Measurements from ENCODE around the gene ELOVL2.
"Not testable (repeated sequence)": the region's sequence is repeated elsewhere in the genome, so short reads cannot be mapped to it uniquely, and the experiment has no call there.

ELOVL2 gene, protein sequence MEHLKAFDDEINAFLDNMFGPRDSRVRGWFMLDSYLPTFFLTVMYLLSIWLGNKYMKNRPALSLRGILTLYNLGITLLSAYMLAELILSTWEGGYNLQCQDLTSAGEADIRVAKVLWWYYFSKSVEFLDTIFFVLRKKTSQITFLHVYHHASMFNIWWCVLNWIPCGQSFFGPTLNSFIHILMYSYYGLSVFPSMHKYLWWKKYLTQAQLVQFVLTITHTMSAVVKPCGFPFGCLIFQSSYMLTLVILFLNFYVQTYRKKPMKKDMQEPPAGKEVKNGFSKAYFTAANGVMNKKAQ

DNA sequence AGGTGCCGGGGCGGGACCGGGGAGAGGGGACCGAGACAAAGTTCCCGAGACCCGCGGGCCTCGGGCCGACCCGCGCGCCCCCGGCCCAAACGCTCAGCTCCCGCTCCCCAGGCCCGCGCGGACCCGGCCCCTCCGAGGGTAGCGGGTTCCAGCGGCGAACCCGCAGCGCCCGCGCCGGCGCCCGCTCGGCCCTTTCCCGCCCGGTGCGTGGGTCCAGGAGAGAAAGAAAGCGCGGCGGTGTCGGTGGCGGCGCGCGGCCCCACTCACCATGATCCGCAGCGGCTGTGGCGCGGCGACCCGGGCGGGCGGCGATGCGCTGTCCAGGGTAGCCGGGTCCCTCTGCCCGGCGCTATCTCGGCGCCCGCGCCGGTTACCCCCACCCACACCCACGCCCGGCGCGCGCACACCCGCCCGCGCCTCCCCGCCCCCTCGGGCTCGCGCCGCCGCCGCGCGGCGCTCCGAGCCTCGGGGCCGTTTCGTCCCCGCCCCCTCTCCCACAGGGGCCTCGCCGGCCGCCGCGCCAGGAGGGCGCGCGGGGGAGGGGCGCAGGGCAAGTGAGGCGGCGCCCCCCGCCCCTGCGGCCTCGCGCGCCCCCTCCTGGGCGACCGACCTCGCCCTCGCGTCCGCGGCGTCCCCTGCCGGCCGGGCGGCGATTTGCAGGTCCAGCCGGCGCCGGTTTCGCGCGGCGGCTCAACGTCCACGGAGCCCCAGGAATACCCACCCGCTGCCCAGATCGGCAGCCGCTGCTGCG lies at the start of gene ELOVL2:
Gene ELOVL2 (minus strand): TSS at position 345 of the 751 bp plus-strand sequence. CDS start 75 bp downstream, at position 270.
- Histone ChIP-seq H3K4me3 (peak within 1 kb of the TSS; percentile 61), H3K4me1 (peaks cover 10% of the 10 kb centered on the region), H3K9me3 (peaks cover 6% of the 10 kb centered on the region), H3K27me3 (ENCODE audit: low read depth) (no peaks in the 10 kb centered on the region), H3K36me3 (replicated peaks) (no peaks in the 10 kb centered on the region)
- in situ Hi-C loops (cut with MboI; ENCODE audit: low sequenced_read_pairs): no loop called here
- DNase-seq (ENCODE audit: low spot score in 2 of 2): peak; percentile 41 to 78

DNA sequence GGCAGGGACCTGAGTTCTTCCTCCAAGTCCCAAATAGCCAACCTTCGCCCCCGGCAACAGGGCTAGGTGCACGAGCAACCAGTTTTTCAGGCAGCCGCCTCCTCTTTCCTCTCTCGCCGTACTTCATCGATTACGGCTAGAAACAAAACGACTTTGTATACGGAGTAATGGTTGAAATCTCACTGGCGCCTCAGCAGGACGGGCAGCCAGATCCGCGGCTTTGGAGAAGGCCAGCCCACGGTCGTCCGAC lies 49.2 kb upstream of the ELOVL2 start:
- no peak for DNase-seq (ENCODE audit: low spot score in 2 of 2)
- peaks cover 9% of the 10 kb centered on the region for H3K4me1 ChIP-seq
- in situ Hi-C loops (cut with MboI; ENCODE audit: low sequenced_read_pairs): no loop called here

DNA sequence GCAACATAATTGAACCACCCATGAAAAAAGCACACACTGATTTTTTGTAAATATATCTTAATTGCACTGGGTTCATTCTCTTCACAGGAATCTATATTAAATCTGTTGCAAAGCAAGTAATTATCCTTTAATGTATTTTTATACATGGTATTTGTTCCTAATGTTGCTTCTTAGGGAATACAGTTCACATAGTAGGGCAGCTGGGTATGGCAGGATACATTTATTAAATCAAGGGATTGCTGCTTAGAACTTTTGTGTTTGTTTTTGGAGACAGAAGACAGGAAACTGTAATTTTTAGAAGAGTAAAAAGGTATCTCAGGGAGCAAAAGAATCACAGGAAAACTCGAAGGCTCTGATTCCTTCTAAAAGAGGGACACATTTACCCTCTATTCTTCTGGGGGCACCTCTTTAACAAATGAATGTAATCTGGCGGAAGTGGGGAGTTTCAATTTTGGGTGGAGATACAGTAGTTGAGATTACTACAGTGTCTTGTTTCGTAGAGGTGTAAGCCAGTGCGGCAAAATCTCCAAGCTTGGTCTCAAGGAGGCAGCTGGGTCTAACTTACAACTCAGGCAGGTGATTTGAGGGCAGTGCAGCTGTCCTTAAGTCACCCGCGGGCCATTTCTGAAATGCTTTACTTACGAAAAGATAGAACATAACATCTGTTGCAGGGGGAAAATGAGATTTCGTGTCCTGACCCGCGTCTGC lies 48.7 kb upstream of the ELOVL2 start:
- peak overlapping the region; percentile 95 for H3K4me3 ChIP-seq
- H3K9me3 ChIP-seq: no peaks in the 10 kb centered on the region
- DNase-seq (ENCODE audit: low spot score in 2 of 2): peak in 1 of 2 experiments; percentile 31
- peaks cover 9% of the 10 kb centered on the region for H3K4me1 ChIP-seq
- in situ Hi-C loops (cut with MboI; ENCODE audit: low sequenced_read_pairs): no loop called here
- no peaks in the 10 kb centered on the region for H3K27me3 ChIP-seq (ENCODE audit: low read depth)
- H3K36me3 ChIP-seq (replicated peaks): no peaks in the 10 kb centered on the region

More for the DNA sequence above, 49.2 kb upstream of the ELOVL2 start:
- Histone ChIP-seq H3K27me3 (ENCODE audit: low read depth) (no peaks in the 10 kb centered on the region), H3K4me3 (peak overlapping the region; percentile 95), H3K36me3 (replicated peaks) (no peaks in the 10 kb centered on the region), H3K9me3 (no peaks in the 10 kb centered on the region)

DNA sequence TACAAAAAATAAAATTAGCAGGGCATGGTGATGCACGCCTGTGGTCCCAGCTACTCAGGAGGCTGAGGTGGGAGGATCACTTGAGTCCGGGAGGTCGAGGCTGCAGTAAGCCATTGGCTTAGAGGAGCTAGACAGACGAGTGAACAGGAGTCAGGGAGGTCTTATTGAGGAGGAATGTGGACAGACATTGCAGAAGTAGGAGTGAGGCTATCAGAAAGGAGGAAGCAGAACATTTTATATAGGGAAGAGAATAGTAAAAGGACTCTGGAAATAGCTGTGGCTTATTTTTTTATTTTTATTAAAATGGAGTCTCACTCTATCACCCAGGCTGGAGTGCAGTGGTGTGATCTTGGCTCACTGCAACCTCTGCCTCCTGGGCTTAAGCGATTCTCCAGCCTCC lies 47.0 kb upstream of the ELOVL2 start:
- DNase-seq (ENCODE audit: low spot score in 2 of 2); in situ Hi-C loops (cut with MboI; ENCODE audit: low sequenced_read_pairs); H3K27me3 ChIP-seq (ENCODE audit: low read depth); H3K9me3 ChIP-seq; H3K36me3 ChIP-seq (replicated peaks); H3K4me1 ChIP-seq; H3K4me3 ChIP-seq: not testable (repeated sequence)

GRCh38 chr6:11089695-11090094 lies 45.6 kb upstream of the ELOVL2 start:
- Histone ChIP-seq H3K27me3 (ENCODE audit: low read depth) (no peaks in the 10 kb centered on the region), H3K4me1 (peaks cover 4% of the 10 kb centered on the region), H3K4me3 (no peak overlapping the region), H3K9me3 (no peaks in the 10 kb centered on the region), H3K36me3 (replicated peaks) (no peaks in the 10 kb centered on the region)
- in situ Hi-C loops (cut with MboI; ENCODE audit: low sequenced_read_pairs): no loop called here
- DNase-seq (ENCODE audit: low spot score in 2 of 2): no peak

GRCh38 chr6:11087141-11087812 lies 43.2 kb upstream of the ELOVL2 start:
- H3K4me1 ChIP-seq; H3K9me3 ChIP-seq; in situ Hi-C loops (cut with MboI; ENCODE audit: low sequenced_read_pairs); H3K4me3 ChIP-seq; DNase-seq (ENCODE audit: low spot score in 2 of 2); H3K27me3 ChIP-seq (ENCODE audit: low read depth); H3K36me3 ChIP-seq (replicated peaks): not testable (repeated sequence)

DNA sequence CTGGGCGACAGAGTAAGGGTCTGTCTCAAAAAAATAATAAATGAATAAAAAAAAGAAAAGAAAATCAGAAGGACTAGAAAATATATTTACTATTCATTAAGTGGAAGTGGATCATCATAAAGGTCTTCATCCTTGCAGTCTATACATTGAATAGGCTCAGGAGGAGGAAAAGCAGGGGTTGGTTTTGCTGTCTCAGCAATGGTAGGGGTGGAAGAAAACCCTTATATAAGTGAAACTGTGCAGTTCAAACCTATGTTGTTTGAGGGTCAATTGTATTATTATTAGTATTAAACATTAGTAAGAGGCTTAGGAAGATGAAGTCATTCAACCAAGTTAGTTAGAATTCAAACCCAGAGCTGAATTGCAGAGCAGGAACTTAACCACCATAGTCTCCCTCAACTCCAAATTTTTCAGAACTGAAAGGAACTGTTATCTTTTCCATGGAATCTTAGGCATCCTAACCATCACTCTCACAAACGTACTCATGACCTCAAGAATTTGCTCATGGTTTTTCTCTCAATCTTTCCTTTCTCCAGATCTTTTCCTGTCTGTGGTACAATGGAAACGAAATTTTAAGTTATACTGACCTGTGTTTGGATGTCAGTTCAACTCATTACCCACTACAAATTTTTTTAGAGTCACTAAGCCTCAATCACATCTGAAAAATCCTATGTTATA lies 41.8 kb upstream of the ELOVL2 start:
- H3K4me3 ChIP-seq: no peak overlapping the region
- no peaks in the 10 kb centered on the region for H3K36me3 ChIP-seq (replicated peaks)
- H3K9me3 ChIP-seq: no peaks in the 10 kb centered on the region
- no peaks in the 10 kb centered on the region for H3K27me3 ChIP-seq (ENCODE audit: low read depth)
- H3K4me1 ChIP-seq: no peaks in the 10 kb centered on the region
- no peak for DNase-seq (ENCODE audit: low spot score in 2 of 2)
- in situ Hi-C loops (cut with MboI; ENCODE audit: low sequenced_read_pairs): no loop called here

GRCh38 chr6:11083956-11084355 lies 39.9 kb upstream of the ELOVL2 start:
- no peak overlapping the region for H3K4me3 ChIP-seq
- H3K27me3 ChIP-seq (ENCODE audit: low read depth): no peaks in the 10 kb centered on the region
- no peaks in the 10 kb centered on the region for H3K4me1 ChIP-seq
- H3K9me3 ChIP-seq: no peaks in the 10 kb centered on the region
- no peaks in the 10 kb centered on the region for H3K36me3 ChIP-seq (replicated peaks)
- in situ Hi-C loops (cut with MboI; ENCODE audit: low sequenced_read_pairs): no loop called here
- DNase-seq (ENCODE audit: low spot score in 2 of 2): no peak

GRCh38 chr6:11083491-11083890 lies 39.4 kb upstream of the ELOVL2 start:
- in situ Hi-C loops (cut with MboI; ENCODE audit: low sequenced_read_pairs): no loop called here
- Histone ChIP-seq H3K27me3 (ENCODE audit: low read depth) (no peaks in the 10 kb centered on the region), H3K36me3 (replicated peaks) (no peaks in the 10 kb centered on the region), H3K4me1 (no peaks in the 10 kb centered on the region), H3K9me3 (no peaks in the 10 kb centered on the region), H3K4me3 (no peak overlapping the region)
- no peak for DNase-seq (ENCODE audit: low spot score in 2 of 2)

DNA sequence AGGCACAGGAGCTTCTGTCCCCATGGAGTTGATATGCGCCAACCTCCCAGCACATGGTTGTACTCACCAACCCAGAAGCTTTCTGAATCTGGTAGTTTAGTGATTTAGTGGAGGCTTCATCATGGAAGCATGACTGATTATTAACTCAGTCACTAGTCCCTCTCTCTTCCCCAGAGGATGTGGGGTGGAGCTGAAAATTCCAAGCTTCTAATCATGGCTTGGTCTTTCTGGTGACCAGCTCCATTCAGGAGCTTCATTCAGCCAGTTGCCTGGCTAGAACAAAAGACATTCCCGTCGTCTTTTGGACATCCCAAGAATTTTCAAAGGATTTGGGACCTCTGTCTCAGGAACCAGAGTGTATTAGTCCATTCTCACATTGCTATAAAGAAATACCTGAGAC lies 36.2 kb upstream of the ELOVL2 start:
- H3K27me3 ChIP-seq (ENCODE audit: low read depth): no peaks in the 10 kb centered on the region
- no peaks in the 10 kb centered on the region for H3K4me1 ChIP-seq
- in situ Hi-C loops (cut with MboI; ENCODE audit: low sequenced_read_pairs): no loop called here
- no peaks in the 10 kb centered on the region for H3K36me3 ChIP-seq (replicated peaks)
- H3K4me3 ChIP-seq: no peak overlapping the region
- DNase-seq (ENCODE audit: low spot score in 2 of 2): no peak
- H3K9me3 ChIP-seq: no peaks in the 10 kb centered on the region

- Histone ChIP-seq H3K36me3 (replicated peaks) (no peaks in the 10 kb centered on the region), H3K4me1 (no peaks in the 10 kb centered on the region), H3K9me3 (no peaks in the 10 kb centered on the region), H3K27me3 (ENCODE audit: low read depth) (no peaks in the 10 kb centered on the region), H3K4me3 (no peak overlapping the region)
- in situ Hi-C loops (cut with MboI; ENCODE audit: low sequenced_read_pairs): no loop called here
- DNase-seq (ENCODE audit: low spot score in 2 of 2): no peak
These were observed 34.2 kb upstream of the ELOVL2 start for GRCh38 chr6:11078266-11078665.

- in situ Hi-C loops (cut with MboI; ENCODE audit: low sequenced_read_pairs): no loop called here
- H3K36me3 ChIP-seq (replicated peaks): no peaks in the 10 kb centered on the region
- no peaks in the 10 kb centered on the region for H3K4me1 ChIP-seq
- DNase-seq (ENCODE audit: low spot score in 2 of 2): no peak
- no peak overlapping the region for H3K4me3 ChIP-seq
- no peaks in the 10 kb centered on the region for H3K9me3 ChIP-seq
- no peaks in the 10 kb centered on the region for H3K27me3 ChIP-seq (ENCODE audit: low read depth)
These were observed 32.4 kb upstream of the ELOVL2 start for GRCh38 chr6:11076540-11076939.

GRCh38 chr6:11072101-11072500 lies 28.0 kb upstream of the ELOVL2 start:
- no peaks in the 10 kb centered on the region for H3K9me3 ChIP-seq
- no peak for DNase-seq (ENCODE audit: low spot score in 2 of 2)
- no peaks in the 10 kb centered on the region for H3K4me1 ChIP-seq
- no peaks in the 10 kb centered on the region for H3K27me3 ChIP-seq (ENCODE audit: low read depth)
- no peaks in the 10 kb centered on the region for H3K36me3 ChIP-seq (replicated peaks)
- in situ Hi-C loops (cut with MboI; ENCODE audit: low sequenced_read_pairs): loop anchor here (25.0 kb wide), 1 partner anchor 585 kb away; no protein-coding TSS in a partner anchor
- no peak overlapping the region for H3K4me3 ChIP-seq
